ELR (cell line): ENCODE results near the gene SLX4.
"Not testable (repeated sequence)": the region's sequence is repeated elsewhere in the genome, so short reads cannot be mapped to it uniquely, and the experiment has no call there.

Experiments used
- DNase-seq: peaks from one replicate; pipeline ENCODE4 v3.0.0-alpha.2; 2015; ENCODE audit warnings: low read depth

The SLX4 gene

GRCh38 chr16:3642397-3643094, 31.1 kb upstream of the SLX4 start:
- DNase-seq, result peak; percentile 32

- DNase-seq, result no peak
Observed at GRCh38 chr16:3641801-3642396, 30.5 kb upstream of the SLX4 start.

- DNase-seq, result no peak
Observed at GRCh38 chr16:3640632-3641501, 29.5 kb upstream of the SLX4 start.

- no peak for DNase-seq
Observed at GRCh38 chr16:3640207-3640606, 28.8 kb upstream of the SLX4 start.

- DNase-seq, result no peak
Observed at GRCh38 chr16:3638916-3639644, 27.7 kb upstream of the SLX4 start.

- no peak for DNase-seq
Observed at GRCh38 chr16:3637371-3637923, 26.0 kb upstream of the SLX4 start.

GRCh38 chr16:3625911-3626732, 14.7 kb upstream of the SLX4 start:
- DNase-seq, result peak; percentile 13

- DNase-seq, result no peak
Observed at GRCh38 chr16:3625331-3625730, 13.9 kb upstream of the SLX4 start.

GRCh38 chr16:3623642-3624041, 12.2 kb upstream of the SLX4 start:
- DNase-seq, result no peak

- peak; percentile 21 for DNase-seq
Observed at GRCh38 chr16:3618769-3619141, 7.3 kb upstream of the SLX4 start.

- no peak for DNase-seq
Observed at GRCh38 chr16:3612510-3613466, 1.4 kb upstream of the SLX4 start.

- DNase-seq, result peak; percentile 37
Observed at GRCh38 chr16:3610698-3611145, 684 bp downstream of the SLX4 start.

GRCh38 chr16:3609895-3610697, 1.3 kb downstream of the SLX4 start:
- DNase-seq, result no peak

GRCh38 chr16:3608976-3609375, 2.4 kb downstream of the SLX4 start:
- not testable (repeated sequence) for DNase-seq

- DNase-seq, result no peak
Observed at GRCh38 chr16:3608069-3608468, 3.3 kb downstream of the SLX4 start.

- DNase-seq, result no peak
Observed at GRCh38 chr16:3607634-3608033, 3.8 kb downstream of the SLX4 start.

GRCh38 chr16:3607161-3607560, 4.2 kb downstream of the SLX4 start:
- no peak for DNase-seq

GRCh38 chr16:3606441-3606840, 5.0 kb downstream of the SLX4 start:
- no peak for DNase-seq

- DNase-seq, result no peak
Observed at GRCh38 chr16:3602320-3602653, 9.1 kb downstream of the SLX4 start.
